Stimulated activated CD4-positive, alpha-beta T cell treated with anti-CD3 and anti-CD28 coated beads, TNF-alpha, amount 100 ng/mL, for 1 hour (primary cell): Measurements from ENCODE around the gene CEP85L.

ENCODE experiments used
- DNase-seq, 3 donors: peaks; one replicate each; pipeline ENCODE4 v3.0.0-alpha.2; 2020; ENCODE audit warnings: low read depth in 3 of 3, low spot score in 1 of 3

Gene CEP85L

DNA sequence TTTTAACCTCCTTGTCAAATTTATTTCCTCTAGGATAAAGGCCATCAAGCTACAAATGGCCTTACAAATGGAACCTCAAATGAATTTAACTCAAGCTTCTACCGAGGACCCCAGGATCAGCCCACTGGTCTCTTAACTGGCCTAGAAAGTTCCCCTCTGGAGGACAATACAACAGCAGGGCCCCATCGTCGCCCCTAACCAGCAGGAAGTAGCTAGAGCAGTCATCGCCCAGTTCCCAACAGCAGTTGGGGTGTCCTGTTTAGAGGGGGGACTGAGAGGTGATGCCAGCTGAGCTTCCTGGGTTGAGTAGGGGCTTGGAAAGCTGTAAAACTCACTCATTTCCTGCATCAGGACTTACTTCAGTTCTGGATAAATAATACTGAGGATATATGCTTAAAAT lies 25.6 kb downstream of the CEP85L start:
- DNase-seq, result no peak

DNA sequence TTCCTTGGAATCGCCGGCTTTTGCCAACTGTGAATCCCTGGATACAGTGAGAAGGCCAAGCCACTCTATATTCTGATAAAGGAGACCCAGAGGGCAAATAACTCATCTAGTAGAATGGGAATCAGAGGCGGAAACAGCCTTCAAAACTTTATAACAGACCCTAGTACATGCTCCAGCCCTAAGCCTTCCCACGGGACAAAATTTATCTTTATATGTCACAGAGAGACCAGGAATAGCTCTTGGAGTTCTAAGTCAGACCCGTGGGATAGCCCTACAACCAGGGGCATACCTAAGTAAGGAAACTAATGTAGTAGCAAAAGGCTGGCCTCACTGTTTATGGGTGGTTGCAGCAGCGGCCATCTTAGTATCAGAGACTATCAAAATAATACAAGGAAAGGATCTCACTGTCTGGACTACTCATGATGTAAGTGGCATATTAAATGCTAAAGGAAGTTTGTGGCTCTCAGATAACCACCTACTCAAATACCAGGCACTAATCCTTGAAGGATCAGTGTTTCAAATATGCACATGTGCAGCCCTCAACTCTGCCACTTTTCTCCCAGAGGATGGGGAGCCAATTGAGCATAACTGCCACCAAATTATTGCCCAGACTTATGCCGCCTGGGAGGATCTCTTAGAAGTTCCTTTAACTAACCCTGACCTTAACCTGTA lies 29.5 kb downstream of the CEP85L start:
- DNase-seq, result no peak

DNA sequence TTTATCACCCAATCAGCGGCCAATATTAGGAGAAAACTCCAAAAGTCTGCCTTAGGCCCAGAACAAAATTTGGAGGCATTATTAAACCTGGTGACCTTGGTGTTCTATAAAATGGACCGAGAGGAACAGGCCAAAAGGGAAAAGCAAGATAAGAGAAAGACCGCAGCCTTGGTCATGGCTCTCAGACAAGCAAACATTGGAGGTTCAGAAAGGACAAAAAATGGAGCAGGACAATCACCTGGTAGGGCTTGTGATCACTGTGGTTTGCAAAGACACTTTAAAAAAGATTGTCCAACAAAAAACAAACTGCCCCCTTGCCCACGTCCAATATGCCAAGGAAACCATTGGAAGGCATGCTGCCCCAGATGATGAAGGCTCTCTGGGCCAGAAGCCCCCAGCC lies 31.2 kb downstream of the CEP85L start:
- DNase-seq, result no peak

DNA sequence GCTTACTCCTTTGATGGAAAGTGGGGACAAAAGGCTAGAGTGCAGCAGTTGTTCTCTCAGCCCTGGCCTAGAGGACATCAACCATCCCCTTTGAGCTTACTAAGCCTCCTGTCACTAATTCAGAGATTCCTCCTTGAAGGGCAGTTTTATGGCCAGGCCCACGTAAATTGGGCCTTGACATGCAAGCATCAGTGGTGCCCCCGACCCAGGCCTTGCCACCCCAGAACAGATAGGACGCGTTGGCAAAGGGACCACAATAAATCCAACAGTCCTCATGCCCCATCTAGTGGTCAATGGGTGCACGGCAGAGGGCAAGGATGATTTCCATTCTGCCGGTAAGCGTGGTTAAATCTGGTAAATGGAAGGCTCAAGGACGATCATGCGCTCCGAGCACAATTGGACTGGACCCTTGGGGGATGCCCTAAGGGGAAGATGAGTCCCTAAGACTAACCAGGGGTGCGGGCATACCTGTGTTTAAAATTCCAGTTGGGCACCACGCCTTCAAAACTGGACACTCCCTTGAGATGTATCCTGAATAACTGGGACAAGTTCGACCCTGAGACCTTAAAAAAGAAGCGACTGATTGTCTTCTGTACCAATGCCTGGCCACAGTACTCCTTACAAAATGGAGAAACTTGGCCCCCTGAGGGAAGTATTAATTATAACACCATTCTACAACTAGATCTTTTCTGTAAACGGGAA lies 32.6 kb downstream of the CEP85L start:
- DNase-seq, result peak; percentile 15 to 61 (median 22)

DNA sequence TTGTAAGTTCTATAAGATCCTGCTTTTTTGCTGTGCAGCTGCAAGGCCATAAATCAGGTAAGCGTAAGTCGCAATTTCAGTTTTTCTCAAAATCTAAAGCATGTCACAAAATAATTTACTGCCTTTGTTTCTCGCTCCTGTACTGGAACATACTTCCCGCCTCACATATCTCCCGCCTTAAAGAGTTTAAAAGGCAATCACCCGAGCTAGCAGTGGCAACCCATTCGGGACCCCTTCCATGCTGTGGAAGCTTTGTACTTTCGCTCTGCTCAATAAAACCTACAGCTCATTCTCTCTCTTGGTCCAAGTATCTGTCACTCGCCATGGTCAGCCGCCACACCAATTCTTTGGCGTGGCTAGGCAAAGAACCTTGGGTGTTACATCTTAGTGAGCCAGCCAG lies 34.0 kb downstream of the CEP85L start:
- DNase-seq, result no peak

DNA sequence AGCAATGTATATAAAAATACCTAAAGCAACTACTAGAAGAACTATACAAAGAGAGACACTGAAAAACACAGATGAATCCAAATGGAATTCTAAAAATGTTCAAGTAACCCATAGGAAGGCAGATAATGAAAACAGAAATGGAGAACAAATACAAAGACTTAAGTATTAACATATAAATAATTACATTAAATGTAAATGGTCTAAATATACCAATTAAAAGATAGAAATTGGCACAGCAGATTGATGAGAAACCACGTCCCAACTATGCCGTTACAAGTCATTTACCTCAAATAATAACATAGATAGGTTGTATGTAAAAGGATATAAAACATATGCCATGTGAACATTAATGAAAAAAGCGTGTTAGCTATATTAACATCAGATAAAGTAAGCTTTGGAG lies 40.1 kb downstream of the CEP85L start:
- DNase-seq, result no peak

DNA sequence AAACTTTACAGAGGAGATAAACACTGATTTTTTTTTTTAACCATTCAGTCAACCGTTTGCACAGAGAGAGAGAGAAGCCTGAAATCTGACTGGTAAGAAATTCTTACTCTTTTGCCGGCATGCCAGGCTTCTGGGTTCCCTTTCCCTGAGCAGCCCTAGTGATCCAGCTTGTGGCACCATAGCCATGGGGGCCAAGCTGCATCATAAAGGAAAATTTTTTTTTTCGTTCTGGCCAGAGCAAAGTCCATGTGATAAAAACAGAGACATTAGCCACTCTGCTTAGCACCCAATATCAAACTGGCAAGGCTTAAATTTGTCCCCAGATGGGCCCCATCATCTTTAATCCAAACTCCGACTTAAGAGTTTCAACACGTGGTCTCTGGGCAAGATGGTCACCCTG lies 44.5 kb downstream of the CEP85L start:
- DNase-seq, result no peak

DNA sequence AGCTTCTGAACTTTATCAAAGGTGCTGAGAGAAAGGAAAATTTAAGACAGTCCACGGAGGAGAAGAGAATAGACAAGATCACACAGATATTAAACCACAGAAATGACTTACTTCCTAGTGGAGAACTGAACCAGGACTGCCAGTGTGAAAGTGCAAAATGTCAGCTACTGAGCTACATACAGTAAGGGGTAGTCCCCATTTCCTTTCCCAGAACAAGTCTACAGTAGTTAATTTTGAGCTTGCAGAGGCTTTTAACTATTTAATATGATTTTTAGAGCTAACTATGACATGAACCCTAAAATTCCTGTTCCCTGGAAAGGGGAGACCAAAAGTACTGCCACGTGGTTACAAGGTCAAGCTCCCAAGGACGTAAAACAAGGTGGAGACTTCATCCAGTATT lies 45.1 kb downstream of the CEP85L start:
- DNase-seq, result no peak

DNA sequence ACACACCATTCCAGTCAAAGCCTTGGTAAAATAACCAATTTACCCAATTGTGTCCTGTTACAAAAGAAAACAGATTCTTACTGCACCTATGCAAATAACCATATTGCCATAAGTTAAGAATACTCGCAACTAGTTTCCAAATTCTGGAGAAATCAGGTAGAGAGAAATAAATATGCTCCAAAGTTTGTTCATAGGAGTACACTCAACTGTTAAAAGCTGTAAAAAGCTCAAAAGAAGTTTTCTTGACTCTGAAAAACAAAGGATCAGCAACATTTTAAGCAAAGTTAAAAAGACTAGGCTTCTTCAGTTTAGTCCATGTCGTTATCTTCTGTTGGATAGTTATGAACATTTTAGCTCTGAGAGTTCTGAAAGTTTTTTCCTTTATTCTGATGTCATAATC lies 48.0 kb downstream of the CEP85L start:
- DNase-seq, result no peak

DNA sequence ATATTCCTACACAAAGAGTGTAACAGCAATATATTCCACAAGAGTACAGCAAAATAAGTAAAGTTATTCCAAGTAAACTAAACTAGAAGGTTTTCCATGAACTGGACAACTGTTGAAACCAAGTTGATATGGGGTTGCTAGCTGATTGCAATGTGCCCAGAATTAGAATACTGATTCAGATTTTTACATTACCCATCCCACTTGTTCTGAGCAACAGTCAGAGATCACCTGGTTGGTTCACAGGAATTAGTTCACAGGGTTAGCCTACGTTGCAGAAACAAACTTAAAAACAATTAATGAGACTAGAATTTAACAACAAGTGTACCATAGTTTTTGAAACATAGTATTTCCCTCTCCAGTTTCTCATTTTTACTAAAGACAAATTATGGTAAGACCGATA lies 49.1 kb downstream of the CEP85L start:
- DNase-seq, result no peak

DNA sequence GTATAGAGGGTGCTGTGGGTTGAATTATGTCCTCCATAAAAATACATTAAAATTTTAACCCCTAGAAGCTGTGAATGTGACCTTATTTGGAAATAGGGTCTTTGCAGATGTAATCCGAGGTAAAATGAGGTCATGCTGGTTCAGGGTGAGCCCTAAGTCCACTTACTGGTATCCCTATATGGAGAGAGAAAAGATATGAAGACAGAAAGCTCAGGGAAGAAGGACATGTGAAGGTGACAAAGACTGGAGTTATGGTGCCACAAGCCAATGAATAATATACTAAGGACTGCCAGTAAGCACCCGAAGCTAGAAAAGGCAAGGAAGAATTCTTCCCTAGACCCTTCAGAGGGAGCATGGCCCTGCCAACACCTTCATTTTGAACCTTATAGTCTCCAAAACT lies 53.1 kb downstream of the CEP85L start:
- no peak for DNase-seq

DNA sequence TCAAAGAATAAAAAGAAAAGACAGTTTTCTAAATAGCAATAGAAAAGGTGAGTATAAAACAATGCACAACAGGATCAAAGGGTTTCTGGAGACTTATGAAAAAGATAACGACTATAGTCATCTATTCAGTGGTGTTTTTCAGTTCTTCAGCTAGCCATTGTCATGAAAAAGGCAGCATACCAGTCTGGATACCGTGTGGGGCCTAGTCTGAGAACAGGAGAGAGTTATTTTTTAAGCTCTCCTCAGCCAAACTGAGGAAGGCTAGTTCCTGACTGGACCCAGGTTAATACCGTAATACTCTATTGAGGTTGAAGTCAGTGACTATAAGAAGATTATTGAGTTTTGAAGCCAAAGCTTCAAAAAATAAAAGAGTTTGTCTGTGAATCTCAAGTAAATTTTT lies 53.8 kb downstream of the CEP85L start:
- no peak for DNase-seq

DNA sequence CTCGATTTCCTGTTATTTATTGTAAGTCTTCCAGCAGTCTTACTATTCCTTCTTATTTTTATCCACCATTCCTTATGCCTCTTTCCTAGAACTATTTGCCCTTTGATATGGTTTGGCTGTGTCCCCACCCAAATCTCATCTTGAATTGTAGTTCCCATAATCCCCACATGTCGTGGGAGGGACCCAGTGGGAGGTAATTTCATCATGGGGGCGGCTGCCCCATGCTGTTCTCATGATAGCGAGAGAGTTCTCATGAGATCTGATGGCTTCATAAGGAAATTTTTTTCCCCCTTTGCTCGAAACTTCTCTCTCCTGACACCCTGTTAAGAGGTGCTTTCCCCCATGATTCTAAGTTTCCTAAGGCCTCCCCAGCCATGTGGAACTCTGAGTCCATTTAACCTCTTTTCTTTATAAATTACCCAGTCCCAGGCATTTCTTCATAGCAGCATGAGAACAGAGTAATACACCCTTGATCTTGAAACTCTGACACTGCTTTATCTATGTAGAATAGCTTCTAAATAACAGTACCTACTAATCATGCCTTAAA lies 54.5 kb downstream of the CEP85L start:
- DNase-seq, result no peak

DNA sequence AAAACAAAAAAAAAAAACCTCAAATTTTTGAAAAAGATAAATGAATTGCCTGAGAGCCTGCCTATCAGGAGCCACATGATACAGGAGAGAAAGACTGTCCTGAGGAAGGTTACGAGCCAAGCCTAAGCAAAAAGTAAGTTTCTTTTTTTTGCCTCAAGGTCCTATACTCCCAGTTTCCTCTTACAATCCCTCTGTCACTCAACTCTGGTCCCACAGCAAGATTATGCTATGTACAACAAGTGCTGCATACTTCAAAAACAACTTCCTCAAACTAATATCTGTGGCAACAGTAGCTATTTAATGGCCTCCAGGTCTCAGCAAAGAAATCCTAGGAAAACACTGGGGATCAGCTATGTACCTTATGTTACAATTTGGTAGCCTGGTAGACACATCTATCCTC lies 56.5 kb downstream of the CEP85L start:
- DNase-seq, result no peak

DNA sequence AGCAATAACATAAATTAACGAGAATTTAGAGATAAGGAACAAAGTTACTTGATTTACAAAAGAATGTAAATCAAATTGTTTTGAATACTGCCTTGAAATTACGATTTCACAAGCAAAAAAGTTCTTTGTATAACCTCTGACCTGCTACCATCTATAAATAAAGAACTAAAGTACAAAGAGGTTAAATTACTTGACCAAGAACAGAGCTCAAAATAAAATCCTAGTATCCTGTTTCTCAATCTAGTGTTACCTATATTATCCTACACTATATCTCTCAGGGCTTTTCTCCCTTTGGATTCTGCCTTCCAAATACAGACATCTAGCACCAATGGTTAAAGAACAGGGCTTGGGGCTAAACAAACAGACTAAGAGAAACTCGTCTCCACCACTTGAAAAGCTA lies 59.5 kb downstream of the CEP85L start:
- DNase-seq, result no peak

DNA sequence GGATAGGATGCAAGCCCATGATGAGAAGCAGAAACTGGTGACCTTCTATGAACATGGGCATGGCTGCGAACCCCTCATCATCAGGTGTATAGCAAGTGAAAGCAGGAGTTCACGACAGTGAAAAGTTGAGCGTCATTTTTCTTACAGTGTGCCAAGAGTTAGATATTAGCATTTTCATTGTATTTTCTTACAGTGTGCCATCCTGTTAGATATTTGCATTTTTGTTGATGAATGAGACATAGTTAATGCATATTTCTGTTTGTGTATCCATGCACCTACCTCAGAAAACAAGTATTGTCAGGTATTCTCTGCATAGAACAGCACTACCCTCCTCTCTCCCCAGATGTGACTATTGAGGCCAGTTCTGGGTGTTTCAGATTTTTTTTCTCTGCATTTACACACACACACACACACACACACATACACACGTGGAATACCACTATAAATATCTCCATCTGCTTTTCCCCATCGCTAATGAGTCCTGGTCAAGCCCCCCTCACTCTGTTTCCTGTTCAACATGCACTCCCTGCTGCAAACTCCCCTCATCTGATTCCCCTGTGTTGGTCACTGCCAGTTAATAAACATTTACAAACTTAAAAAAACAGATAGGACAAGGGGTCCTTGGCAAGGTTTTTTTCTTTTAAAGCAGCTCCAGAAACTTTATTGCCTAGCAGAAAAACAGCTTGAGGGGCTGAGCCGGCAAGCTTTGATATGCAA lies 61.6 kb downstream of the CEP85L start:
- DNase-seq, result no peak

DNA sequence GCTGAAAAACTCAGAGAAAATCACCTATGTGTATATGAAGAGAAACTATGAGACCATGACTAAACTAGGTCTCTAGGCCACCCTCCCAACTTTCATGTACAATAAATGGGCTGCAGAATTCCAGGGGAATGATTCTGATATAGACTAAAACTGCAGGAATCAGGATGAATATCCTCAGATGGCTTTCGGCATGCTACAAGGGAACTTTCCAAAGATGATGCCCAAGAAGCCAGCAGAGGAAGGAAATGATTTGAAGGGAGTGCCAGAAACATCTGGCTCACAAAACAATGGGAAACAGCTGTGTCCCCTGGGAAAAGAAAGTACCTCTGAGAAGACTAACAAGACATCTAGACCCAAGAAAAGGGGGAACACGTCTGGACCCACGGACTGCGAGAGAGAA lies 62.2 kb downstream of the CEP85L start:
- no peak for DNase-seq

DNA sequence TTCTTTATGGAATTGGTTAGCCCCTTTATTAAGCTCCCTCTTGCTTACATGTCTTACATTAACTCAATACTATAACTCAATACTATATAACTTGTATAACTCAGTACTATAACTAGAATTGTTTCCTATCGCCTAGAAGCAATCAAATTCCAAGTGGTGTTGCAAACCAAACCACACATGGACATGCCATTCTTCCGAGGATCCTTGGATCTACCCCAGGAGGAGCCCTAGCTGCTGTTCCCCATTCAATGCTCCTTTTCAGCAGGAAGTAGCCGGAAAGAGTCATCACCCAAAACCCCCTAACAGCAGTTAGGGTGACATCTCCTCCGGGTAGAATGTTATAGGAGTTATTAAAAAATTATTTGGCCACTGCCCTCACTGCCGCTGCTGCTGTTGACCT lies 62.8 kb downstream of the CEP85L start:
- DNase-seq, result no peak

DNA sequence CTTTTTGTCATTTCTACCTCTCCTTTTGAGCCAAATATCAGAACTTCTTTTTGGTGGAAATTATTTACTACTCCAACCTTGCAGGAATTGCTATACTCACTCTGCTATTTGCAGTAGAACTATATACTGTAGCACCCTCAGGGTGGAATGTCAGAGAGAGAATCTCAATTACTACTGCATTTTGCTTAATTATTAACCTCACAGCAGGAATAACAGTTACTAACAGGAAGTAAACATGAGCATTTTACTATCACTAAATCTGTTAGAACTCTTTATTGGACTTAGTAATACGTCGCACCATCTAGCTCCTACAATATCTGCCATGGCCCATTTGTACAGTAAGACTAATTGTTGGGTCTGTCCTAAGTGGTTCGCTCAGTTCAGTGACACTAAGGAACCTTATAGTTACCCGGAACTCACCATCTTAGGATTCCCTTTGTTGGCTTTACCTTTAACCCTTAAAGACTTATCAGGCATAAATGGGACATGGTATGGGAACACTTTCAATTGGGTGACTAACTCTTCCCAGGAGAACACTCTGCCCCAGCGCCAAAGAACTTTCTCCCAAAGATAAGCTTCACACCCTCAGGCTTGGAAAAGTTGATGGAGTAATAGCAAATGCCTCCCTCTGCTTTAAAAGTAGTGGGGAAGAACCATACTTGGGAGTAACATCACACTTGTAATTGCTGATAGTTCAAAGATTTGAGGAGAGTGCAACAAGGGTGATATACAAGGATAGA lies 64.5 kb downstream of the CEP85L start:
- DNase-seq, result no peak

DNA sequence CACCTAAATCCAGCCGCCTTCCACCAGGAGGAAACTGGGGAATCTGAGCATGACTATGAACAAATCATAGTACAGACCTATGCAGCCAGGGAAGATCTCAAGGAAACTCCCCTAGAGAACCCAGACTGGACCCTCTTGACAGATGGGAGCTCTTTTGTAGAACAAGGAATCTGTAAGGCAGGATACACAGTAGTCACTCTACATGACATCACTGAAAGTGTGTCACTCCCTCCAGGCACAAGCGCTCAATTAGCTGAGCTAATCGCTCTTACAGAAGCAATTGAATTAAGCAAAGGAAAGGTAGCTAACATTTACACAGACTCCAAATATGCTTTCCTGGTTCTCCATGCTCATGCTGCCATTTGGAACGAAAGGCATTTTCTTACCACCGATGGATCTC lies 66.5 kb downstream of the CEP85L start:
- no peak for DNase-seq

DNA sequence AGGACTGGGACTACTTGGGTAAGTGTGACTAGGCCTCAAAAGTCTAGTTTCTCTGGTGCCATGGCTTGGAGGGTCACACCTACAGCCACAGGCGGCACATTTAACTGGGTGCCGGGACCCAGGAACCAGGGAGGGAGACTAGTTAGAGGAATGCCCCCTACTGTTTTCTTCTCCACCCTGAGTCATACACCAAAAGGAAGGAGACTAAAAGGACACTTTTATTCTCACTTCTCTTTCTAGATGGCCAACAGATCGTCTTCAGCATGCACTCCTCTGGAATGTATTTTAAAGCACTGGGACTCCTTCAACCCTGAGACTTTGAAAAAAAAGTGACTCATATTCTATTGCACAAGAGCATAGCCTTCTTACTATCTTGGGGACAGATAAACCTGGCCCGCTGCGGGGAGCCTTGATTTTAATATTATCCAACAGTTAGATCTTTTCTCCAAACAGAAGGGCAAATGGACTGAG lies 69.9 kb downstream of the CEP85L start:
- no peak for DNase-seq
